T-helper 17 cell (primary cell): ENCODE data around the gene PTPRQ. TPM values are rescaled to one million over a fixed set of nuclear protein-coding genes. Genes with fewer than 3 reads are reported as not detected.

ENCODE experiments used
- ATAC-seq: fragments of 150-1000 bp; cut with Tn5 transposase; 2 replicates; pipeline ENCODE4 v1.10.0; 2021; ENCODE audit warnings: mild to moderate bottlenecking, moderate library complexity
- DNase-seq, 3 donors: peaks; one replicate each; pipeline versions ENCODE4 v3.0.0 to v3.0.0-alpha.2; 2020 to 2021
- H3K9me3 ChIP-seq: one replicate; pipeline ENCODE4 v1.7.0; 2013; ENCODE audit warnings: low read length, mild to moderate bottlenecking; ENCODE audit not compliant: control insufficient read depth, poor library complexity, severe bottlenecking
- H3K27ac Mint-ChIP-seq: one replicate; pipeline ENCODE4 v1.8.0; 2022; ENCODE audit warnings: mild to moderate bottlenecking, moderate library complexity, mixed read lengths
- H3K27me3 Mint-ChIP-seq: one replicate; pipeline ENCODE4 v1.8.0; 2022; ENCODE audit warnings: mixed read lengths
- H3K36me3 Mint-ChIP-seq: one replicate; pipeline ENCODE4 v1.8.0; 2022; ENCODE audit warnings: low read depth, mixed read lengths
- H3K4me1 Mint-ChIP-seq: one replicate; pipeline ENCODE4 v1.8.0; 2022; ENCODE audit warnings: mild to moderate bottlenecking, mixed read lengths
- H3K4me3 Mint-ChIP-seq: one replicate; pipeline ENCODE4 v1.8.0; 2022; ENCODE audit warnings: mild to moderate bottlenecking, moderate library complexity, mixed read lengths
- total RNA-seq, 4 donors: library from RNA in 2 of 4; stranded (reverse) in 2 of 4; gene quantifications; one replicate each; pipeline ENCODE4 v1.2.3 and lab custom pipeline; 2022 to 2026

PTPRQ gene
- total RNA-seq, 2 donors from 2014 or later = not detected

DNA sequence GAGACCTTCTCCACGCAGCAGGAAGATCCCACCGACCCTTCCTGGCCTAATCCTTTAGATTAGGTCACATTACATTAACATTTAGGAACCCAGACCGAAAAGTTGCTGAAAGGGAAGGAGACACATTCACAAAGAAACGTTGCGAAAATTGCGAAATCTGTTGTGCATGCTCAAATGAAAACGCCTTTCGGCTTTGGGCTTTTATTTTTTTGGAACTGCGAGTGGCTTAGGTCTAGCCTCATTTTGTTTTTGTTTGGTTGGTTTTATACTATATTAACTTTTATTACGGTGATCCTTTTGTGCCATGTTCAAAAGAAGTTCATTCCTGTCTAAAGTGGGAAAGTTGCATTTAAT lies 264.9 kb downstream of the PTPRQ start:
- H3K4me1 Mint-ChIP-seq = no peaks in the 10 kb centered on the region
- no peaks in the 10 kb centered on the region for H3K9me3 ChIP-seq
- no peak overlapping the region for H3K4me3 Mint-ChIP-seq
- no peak for ATAC-seq
- DNase-seq = no peak
- peaks cover 2% of the 10 kb centered on the region for H3K36me3 Mint-ChIP-seq
- H3K27ac Mint-ChIP-seq = no peak overlapping the region
- H3K27me3 Mint-ChIP-seq = peaks cover 30% of the 10 kb centered on the region

DNA sequence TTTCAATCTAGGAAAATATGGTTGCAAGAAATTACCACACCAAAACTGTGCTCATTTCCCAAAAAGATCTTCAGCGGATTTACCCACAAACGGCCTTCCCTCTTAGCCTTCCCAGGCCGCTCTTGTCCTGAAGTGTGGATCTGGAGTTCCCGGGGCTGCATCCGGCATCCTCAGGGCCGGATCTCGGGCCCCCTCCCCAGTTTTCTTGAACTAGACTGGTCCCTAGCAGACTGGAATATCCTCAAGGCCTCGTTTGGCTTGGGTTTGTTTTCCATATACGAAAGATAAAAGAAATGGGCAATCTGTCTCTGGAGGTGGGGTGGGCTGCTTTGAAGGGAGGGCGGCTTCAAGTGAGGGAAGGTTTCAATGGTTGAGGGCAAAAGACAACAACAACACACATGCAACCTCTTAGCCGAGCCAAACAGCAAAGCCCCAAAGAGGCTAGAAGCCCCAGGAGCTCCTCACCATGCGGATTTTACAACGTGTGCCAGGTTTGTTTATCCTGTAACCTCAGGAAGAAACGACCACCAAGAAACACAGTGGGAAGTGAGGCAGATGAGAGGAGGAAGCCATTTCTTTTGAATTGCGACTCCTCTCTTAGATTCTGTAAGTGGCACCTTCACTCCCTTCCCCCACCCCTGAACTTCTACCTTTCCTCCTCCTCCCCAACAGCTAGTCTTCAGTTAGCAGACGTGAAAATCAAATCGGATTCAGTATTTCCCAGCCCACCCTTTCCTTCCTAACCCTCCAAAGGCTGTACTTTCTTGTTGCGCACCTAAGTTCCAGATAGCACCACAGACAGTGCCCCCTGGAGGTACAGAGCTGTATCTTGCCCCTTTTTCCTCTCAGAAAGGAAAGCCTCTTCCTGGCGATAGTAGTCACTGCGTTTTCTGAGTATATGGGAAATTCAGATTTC lies 266.0 kb downstream of the PTPRQ start:
- H3K9me3 ChIP-seq = no peaks in the 10 kb centered on the region
- peaks cover 41% of the 10 kb centered on the region for H3K27me3 Mint-ChIP-seq
- DNase-seq = no peak
- no peaks in the 10 kb centered on the region for H3K4me1 Mint-ChIP-seq
- no peak overlapping the region for H3K4me3 Mint-ChIP-seq
- H3K27ac Mint-ChIP-seq = no peak overlapping the region
- H3K36me3 Mint-ChIP-seq = peaks cover 2% of the 10 kb centered on the region
- ATAC-seq = no peak

DNA sequence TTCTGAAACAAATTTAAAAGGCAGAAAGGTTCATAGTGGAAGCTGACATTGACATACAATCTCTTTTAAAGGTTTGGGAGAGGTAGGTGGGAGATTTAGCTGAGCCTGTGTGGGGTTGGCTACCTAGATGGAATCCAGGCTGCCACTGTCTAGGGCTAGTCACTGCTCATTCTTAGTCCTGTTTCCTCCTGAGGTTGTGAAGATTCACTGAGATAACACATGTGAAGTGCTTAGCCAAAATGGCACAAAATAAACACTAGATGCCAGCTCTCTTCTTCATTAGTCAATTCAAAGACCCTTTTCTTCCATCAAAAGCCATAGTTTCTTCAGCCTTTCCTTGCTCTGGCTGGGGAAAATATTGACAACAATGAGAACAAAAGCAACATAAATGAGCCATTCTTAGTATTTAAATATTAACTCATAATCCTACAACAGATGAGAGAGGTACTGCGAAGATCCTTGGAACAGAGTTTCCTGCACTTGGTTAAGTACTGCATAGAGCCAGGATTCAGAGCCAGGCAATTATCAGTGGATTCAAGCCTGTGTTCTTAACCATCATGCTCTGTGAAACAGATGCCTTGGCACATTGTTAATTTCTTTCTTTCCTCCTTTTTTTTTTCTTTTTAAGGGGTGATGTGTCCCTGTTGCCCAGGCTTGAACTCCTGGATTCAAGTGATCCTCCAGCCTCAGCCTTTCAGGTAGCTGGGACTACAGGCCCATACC lies 266.9 kb downstream of the PTPRQ start:
- Mint-ChIP-seq H3K27ac (no peak overlapping the region), H3K4me3 (no peak overlapping the region), H3K36me3 (peaks cover 2% of the 10 kb centered on the region), H3K4me1 (no peaks in the 10 kb centered on the region), H3K27me3 (peaks cover 42% of the 10 kb centered on the region)
- DNase-seq (no peak), ATAC-seq (no peak)
- H3K9me3 ChIP-seq = no peaks in the 10 kb centered on the region

DNA sequence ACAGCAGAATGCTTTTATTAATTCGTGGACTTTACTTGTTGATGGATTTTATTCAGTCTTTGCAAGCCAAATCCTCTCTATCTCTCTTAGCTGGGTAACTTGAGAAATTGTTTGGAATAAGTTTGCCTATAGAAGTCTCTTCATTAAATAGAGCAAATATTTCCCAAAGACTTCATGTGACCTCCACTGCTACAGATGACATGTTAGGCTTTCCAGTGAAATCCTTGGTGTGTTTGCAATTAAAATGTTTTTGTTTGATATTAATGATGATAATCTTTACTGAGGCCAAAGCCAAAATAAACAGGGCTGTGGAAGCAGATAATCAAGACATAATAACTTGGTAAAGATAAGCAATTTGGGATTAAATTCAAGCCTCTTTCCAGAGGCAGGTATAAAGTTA lies 267.8 kb downstream of the PTPRQ start:
- Mint-ChIP-seq H3K4me3 (no peak overlapping the region), H3K27me3 (peaks cover 39% of the 10 kb centered on the region), H3K36me3 (peaks cover 2% of the 10 kb centered on the region), H3K4me1 (no peaks in the 10 kb centered on the region), H3K27ac (no peak overlapping the region)
- ATAC-seq (no peak), DNase-seq (no peak)
- H3K9me3 ChIP-seq = no peaks in the 10 kb centered on the region

DNA sequence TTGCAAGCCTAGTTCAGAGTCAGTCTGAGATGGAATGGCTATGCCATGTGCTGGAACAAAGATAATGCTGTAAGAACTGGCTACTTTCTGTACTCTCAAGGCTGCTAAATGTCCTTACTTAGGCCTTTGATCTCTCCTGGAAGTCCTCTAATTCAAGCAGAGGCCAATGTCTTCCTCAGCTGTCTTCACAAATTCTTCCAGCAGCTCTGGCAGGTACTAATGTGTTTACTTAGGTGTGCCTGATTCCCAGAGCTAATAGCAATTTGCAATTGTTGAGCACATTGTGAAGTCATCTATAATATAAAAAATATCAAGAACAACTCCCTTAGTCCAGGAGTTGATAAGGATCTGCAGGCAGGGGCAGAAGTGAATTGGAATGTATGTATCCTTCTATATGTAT lies 268.8 kb downstream of the PTPRQ start:
- H3K36me3 Mint-ChIP-seq = no peaks in the 10 kb centered on the region
- no peak overlapping the region for H3K27ac Mint-ChIP-seq
- H3K4me1 Mint-ChIP-seq = no peaks in the 10 kb centered on the region
- H3K9me3 ChIP-seq = no peaks in the 10 kb centered on the region
- no peak overlapping the region for H3K4me3 Mint-ChIP-seq
- H3K27me3 Mint-ChIP-seq = peaks cover 30% of the 10 kb centered on the region
- DNase-seq (no peak), ATAC-seq (no peak)

DNA sequence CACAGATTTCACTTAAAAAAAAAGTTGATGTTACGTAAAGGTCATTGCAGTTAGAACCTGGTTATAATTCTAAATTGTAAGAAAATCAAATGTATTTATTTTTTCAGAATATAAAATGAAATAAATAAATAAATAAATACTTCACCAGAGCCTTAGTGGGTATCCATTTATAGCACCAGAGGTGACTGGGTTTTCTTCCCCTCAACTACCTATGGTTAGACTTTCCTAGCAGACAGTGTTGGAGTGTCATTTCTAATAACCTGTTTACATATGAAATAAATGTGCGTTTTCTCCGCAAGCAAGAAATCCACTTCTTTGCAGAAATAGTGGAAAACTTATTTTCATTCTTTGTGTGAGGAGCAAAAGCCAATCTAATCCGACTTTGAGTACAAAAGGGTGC lies 269.4 kb downstream of the PTPRQ start:
- H3K27me3 Mint-ChIP-seq = peaks cover 29% of the 10 kb centered on the region
- H3K4me3 Mint-ChIP-seq = no peak overlapping the region
- no peaks in the 10 kb centered on the region for H3K36me3 Mint-ChIP-seq

DNA sequence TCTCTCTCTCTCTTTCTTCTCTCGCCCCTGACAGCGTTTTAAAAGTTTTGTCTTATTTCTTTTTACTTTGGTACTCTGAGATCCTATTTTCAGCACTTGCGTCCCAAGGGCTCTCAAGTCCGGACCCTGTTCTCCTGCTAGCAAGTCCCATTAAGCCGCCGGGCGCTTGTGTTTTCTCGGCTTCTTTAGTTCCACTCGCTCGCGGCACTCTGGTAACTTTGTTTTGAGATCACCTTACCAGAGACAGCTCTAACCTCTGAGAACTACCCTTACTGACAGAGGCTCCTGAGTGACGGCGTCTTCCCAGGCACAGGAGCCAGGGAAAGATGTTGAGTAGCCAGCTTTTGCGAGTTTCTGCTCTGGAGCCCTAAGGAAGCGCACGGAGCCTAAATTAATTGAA lies 270.0 kb downstream of the PTPRQ start:
- Mint-ChIP-seq H3K27me3 (peaks cover 23% of the 10 kb centered on the region), H3K36me3 (no peaks in the 10 kb centered on the region), H3K4me3 (no peak overlapping the region), H3K27ac (no peak overlapping the region), H3K4me1 (no peaks in the 10 kb centered on the region)
- H3K9me3 ChIP-seq = no peaks in the 10 kb centered on the region
- DNase-seq (no peak), ATAC-seq (no peak)

More for the DNA sequence above, 269.4 kb downstream of the PTPRQ start:
- no peak overlapping the region for H3K27ac Mint-ChIP-seq
- no peaks in the 10 kb centered on the region for H3K9me3 ChIP-seq
- no peaks in the 10 kb centered on the region for H3K4me1 Mint-ChIP-seq
- DNase-seq (no peak), ATAC-seq (no peak)

DNA sequence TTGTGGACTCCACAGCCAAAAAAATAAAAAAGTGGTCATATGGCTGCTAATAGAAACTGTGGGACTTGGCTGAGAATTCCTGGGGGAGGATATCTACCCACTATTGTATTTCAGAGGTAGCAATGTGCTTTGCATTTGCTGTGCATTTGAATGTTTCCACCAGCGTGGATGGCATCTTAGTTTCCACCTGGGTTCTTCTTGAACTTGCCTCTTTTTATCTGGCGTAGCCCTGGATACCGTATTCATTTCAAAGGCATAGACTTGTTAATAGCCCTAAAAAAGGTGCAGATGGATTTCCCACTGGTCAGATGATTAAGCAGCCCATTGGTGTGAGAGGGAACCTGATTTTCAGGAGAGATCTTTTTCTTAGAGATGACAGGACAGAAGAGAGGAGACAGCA lies 270.8 kb downstream of the PTPRQ start:
- no peak for DNase-seq
- ATAC-seq = no peak
- peaks cover 22% of the 10 kb centered on the region for H3K27me3 Mint-ChIP-seq
- no peaks in the 10 kb centered on the region for H3K9me3 ChIP-seq
- H3K36me3 Mint-ChIP-seq = no peaks in the 10 kb centered on the region
- no peak overlapping the region for H3K4me3 Mint-ChIP-seq
- no peaks in the 10 kb centered on the region for H3K4me1 Mint-ChIP-seq
- no peak overlapping the region for H3K27ac Mint-ChIP-seq

DNA sequence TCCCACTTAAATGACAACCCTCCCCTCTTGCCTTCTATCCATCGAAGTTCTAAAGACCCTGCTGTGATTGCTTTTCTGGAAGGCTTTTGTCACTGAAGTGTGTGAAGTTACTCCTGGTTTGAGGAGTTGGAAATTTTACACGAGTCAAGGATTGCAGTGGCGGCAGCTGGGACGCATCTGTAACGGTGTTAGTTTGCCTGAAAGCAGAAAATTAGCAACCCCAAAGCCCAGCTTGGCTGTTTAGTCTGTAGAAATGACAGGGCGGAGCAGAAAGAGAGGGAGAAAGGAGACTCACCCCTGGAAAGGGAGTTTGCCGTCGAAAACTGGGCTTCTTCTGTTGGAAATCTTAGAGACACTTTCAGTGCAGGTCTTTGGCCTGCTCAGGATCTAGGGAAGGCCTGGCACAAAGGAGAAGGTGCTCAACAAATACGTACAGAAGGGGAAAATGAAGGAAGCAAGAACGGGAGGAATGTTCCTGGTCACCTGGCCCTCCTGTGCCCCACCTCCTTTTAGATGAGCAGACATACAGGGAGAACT lies 271.7 kb downstream of the PTPRQ start:
- Mint-ChIP-seq H3K4me1 (no peaks in the 10 kb centered on the region), H3K4me3 (no peak overlapping the region), H3K27ac (no peak overlapping the region), H3K27me3 (peaks cover 15% of the 10 kb centered on the region), H3K36me3 (no peaks in the 10 kb centered on the region)
- no peak for ATAC-seq
- DNase-seq = no peak
- no peaks in the 10 kb centered on the region for H3K9me3 ChIP-seq

DNA sequence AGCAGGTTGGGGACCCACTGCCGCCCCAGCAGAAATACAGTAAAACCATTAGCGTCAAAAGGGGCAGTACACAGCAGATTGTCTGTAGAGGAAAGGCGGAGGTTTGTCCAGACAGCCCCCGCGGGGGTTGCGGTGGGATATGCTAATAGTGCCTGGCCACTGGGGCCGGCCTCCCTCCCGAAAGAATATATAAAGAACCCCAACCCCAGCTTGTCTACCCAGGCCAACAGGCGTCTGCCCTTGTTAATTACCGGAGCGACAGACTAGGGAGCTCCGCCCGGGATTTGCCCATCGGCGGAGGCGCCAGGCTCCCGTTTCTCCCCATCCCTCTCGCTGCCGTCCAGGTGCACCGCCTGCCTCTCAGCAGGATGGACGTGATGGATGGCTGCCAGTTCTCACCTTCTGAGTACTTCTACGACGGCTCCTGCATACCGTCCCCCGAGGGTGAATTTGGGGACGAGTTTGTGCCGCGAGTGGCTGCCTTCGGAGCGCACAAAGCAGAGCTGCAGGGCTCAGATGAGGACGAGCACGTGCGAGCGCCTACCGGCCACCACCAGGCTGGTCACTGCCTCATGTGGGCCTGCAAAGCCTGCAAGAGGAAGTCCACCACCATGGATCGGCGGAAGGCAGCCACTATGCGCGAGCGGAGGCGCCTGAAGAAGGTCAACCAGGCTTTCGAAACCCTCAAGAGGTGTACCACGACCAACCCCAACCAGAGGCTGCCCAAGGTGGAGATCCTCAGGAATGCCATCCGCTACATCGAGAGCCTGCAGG lies 272.8 kb downstream of the PTPRQ start, which contains the start of gene MYF5:
Gene MYF5 (plus strand): TSS at position 217 of the 774 bp plus-strand sequence. CDS start 152 bp downstream, at position 369.
- no peak within 1 kb of the TSS for H3K27ac Mint-ChIP-seq
- DNase-seq = no peak
- no peaks in the 10 kb centered on the region for H3K36me3 Mint-ChIP-seq
- no peaks in the 10 kb centered on the region for H3K9me3 ChIP-seq
- H3K27me3 Mint-ChIP-seq = peaks cover 15% of the 10 kb centered on the region
- no peak within 1 kb of the TSS for H3K4me3 Mint-ChIP-seq
- no peak for ATAC-seq
- no peaks in the 10 kb centered on the region for H3K4me1 Mint-ChIP-seq

DNA sequence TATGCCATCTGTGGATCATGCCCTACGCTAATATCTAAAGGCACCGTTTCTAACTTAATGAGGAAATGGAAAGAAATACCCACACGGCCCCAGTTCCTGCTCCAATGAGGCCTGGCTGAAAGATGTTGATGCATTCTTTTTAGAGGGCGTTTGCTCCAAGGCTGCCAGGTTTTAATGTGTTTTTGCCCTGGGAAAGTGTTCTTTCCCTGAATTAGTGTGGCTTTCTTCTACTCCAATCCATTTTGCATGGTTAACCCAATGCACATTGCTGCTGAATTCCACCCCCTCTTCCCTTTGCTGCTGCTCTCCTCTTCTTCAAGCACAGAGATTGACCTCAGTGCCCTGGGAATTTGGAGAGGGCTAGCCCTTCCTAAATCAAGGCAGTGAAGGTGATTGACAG lies 273.8 kb downstream of the PTPRQ start:
- Mint-ChIP-seq H3K4me1 (no peaks in the 10 kb centered on the region), H3K4me3 (no peak overlapping the region), H3K27me3 (peaks cover 15% of the 10 kb centered on the region), H3K36me3 (no peaks in the 10 kb centered on the region), H3K27ac (no peak overlapping the region)
- ATAC-seq (no peak), DNase-seq (no peak)
- no peaks in the 10 kb centered on the region for H3K9me3 ChIP-seq

DNA sequence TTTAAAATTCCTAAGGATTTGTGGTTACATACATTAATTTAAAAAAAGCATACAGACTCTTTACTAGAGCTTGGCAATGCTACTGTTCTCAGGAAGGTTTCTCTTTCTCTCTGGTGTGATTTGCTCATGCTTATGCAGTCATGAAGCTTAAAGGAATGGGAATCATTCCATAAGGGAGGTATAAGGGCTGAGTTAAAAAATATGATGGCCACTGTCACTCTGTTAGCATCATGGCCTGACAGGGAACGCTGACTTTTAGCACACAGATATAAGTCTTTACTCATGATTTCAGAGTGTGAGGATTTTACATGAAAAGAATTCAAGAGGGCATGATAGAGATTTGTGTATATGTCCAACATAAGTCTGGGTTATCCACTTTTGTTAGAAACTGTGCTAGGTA lies 276.5 kb downstream of the PTPRQ start:
- DNase-seq = no peak
- H3K27ac Mint-ChIP-seq = no peak overlapping the region
- no peaks in the 10 kb centered on the region for H3K4me1 Mint-ChIP-seq
- H3K27me3 Mint-ChIP-seq = no peaks in the 10 kb centered on the region
- no peak for ATAC-seq
- no peaks in the 10 kb centered on the region for H3K36me3 Mint-ChIP-seq
- H3K4me3 Mint-ChIP-seq = no peak overlapping the region
- H3K9me3 ChIP-seq = no peaks in the 10 kb centered on the region

DNA sequence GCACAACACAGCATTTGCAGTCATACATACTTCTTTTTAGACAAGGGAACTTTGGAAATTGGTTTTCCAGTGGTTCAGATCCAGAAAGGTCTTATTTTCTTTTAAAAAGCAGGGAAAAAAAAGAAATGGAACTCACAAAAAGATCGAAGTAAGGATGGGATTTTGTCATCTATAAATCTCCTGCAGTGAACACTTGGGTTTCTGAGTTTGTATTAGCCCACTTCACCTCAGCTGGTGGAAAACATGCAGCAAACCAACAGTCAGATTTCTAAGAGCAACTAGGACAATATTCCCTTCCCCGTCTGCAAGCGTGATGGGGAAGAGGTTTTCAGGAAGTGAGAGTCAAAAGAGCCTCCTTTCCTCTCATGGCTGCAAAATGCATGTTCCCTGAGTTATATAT lies 277.3 kb downstream of the PTPRQ start:
- Mint-ChIP-seq H3K27me3 (no peaks in the 10 kb centered on the region), H3K4me1 (no peaks in the 10 kb centered on the region), H3K36me3 (no peaks in the 10 kb centered on the region), H3K4me3 (no peak overlapping the region), H3K27ac (no peak overlapping the region)
- no peak for ATAC-seq
- DNase-seq = no peak
- H3K9me3 ChIP-seq = no peaks in the 10 kb centered on the region
